Measurements from ENCODE around the gene COPZ1. TPM values are rescaled to one million over a fixed set of nuclear protein-coding genes. Genes with fewer than 3 reads are reported as not detected.
A peak's percentile ranks its signal among the peaks of the same experiment; 100 is the strongest.

Gene COPZ1
- polyA plus RNA-seq, 3 donors, result 78.9 to 190 (median 176) TPM

DNA sequence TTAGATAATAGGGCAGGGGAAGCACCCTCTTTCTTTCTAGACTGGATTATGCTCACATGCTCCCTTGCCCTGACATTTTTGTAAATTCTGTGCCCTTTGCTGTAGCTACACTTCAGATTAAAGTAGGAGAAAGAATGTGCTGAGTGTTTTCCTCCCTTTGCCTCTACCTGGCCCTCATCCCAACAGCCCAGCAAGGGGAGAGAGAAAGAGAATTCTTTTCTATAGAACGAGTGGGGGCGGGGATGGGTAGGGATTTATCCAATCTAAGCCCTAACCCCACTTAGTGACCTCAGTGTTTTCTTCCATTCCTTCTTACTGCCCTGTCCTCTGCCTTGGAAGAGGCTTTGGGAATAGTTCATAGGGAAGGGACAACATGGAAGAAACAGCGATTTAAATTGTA is 25.8 kb downstream of the COPZ1 start:
- Mint-ChIP-seq H3K9me3 (peaks cover 0 to 1% (median 0%) of the 10 kb centered on the region in 7 donors), H3K36me3 (peaks cover 78 to 83% of the 10 kb centered on the region in 2 donors), H3K4me1 (peaks cover 21% of the 10 kb centered on the region), H3K4me3 (no peak overlapping the region), H3K27ac (no peak overlapping the region), H3K27me3 (ENCODE audit: low read depth in 3 of 3) (peaks cover 7 to 11% (median 8%) of the 10 kb centered on the region in 3 donors)
- intact Hi-C loops (cut with micrococcal nuclease), result no loop called here
- TF ChIP-seq, protein P1, sequence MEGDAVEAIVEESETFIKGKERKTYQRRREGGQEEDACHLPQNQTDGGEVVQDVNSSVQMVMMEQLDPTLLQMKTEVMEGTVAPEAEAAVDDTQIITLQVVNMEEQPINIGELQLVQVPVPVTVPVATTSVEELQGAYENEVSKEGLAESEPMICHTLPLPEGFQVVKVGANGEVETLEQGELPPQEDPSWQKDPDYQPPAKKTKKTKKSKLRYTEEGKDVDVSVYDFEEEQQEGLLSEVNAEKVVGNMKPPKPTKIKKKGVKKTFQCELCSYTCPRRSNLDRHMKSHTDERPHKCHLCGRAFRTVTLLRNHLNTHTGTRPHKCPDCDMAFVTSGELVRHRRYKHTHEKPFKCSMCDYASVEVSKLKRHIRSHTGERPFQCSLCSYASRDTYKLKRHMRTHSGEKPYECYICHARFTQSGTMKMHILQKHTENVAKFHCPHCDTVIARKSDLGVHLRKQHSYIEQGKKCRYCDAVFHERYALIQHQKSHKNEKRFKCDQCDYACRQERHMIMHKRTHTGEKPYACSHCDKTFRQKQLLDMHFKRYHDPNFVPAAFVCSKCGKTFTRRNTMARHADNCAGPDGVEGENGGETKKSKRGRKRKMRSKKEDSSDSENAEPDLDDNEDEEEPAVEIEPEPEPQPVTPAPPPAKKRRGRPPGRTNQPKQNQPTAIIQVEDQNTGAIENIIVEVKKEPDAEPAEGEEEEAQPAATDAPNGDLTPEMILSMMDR (IDR thresholded peaks at IDR 0.05), result no peak
- H3K9me3 ChIP-seq (replicated peaks in 1 of 2; ENCODE audit: control insufficient read depth in 1 of 2, insufficient read depth in 1 of 2, low read length in 2 of 2), result no peaks in the 10 kb centered on the region
- no peaks in the 10 kb centered on the region for H3K27me3 ChIP-seq (ENCODE audit: control insufficient read depth in 2 of 2, insufficient read depth in 2 of 2, low read length in 2 of 2)
- H3K9ac ChIP-seq (ENCODE audit: insufficient read depth, low read length, poor library complexity, severe bottlenecking), result no peak overlapping the region
- no peak overlapping the region for H3K4me2 ChIP-seq (replicated peaks; ENCODE audit: extremely low read depth, low read length, poor library complexity, severe bottlenecking)
- H3K27ac ChIP-seq (ENCODE audit: low read depth in 1 of 2, low read length in 2 of 2), result no peak overlapping the region
- H2AFZ ChIP-seq (ENCODE audit: insufficient read depth, low read depth, low read length, poor library complexity, severe bottlenecking), result no peak overlapping the region
- WGBS (ENCODE audit: insufficient coverage), result 100% methylated on average over 1 of the region's 3 CpGs
- no peaks in the 10 kb centered on the region for H3K79me2 ChIP-seq (ENCODE audit: insufficient read depth, low read length)
- H3K4me3 ChIP-seq (replicated peaks in 1 of 3; ENCODE audit: low read depth in 2 of 3, low read length in 3 of 3), result no peak overlapping the region
- peaks cover 53 to 80% of the 10 kb centered on the region in 2 donors for H3K36me3 ChIP-seq (replicated peaks in 1 of 2; ENCODE audit: control insufficient read depth in 1 of 2, insufficient read depth in 2 of 2, low read length in 2 of 2)
- H4K20me1 ChIP-seq (ENCODE audit: insufficient read depth, low read length), result no peaks in the 10 kb centered on the region
- peaks cover 5 to 10% of the 10 kb centered on the region in 2 donors for H3K4me1 ChIP-seq (ENCODE audit: control insufficient read depth in 1 of 2, insufficient read depth in 2 of 2, low read length in 2 of 2)
- DNase-seq, result no peak

DNA sequence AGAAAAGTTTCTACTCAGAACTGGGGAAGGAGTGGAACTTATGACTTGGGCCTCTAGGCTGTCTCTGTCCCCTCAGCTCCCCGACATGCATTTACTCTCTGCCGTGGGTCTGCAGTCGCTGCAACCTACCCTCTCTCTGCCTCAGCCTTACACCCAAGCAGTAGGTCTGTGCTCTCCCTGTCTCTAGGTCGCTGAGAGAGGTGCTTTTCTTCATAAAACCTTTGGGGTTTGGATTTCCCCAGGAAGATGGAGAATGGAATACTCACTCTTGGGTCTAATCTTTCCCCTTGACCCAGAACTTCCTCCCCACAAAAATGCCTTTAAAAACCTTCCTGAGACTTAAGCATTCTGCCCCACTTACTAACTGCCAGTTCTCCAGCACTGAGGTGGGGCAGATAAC is 26.4 kb downstream of the COPZ1 start:
- H3K9me3 Mint-ChIP-seq, result peaks cover 0 to 1% (median 0%) of the 10 kb centered on the region in 7 donors
- H3K4me3 ChIP-seq (replicated peaks in 1 of 3; ENCODE audit: low read depth in 2 of 3, low read length in 3 of 3), result no peak overlapping the region
- DNase-seq, result no peak
- no peaks in the 10 kb centered on the region for H3K27me3 ChIP-seq (ENCODE audit: control insufficient read depth in 2 of 2, insufficient read depth in 2 of 2, low read length in 2 of 2)
- no peak overlapping the region for H2AFZ ChIP-seq (ENCODE audit: insufficient read depth, low read depth, low read length, poor library complexity, severe bottlenecking)
- no peak overlapping the region for H3K27ac Mint-ChIP-seq
- intact Hi-C loops (cut with micrococcal nuclease), result no loop called here
- H3K4me2 ChIP-seq (replicated peaks; ENCODE audit: extremely low read depth, low read length, poor library complexity, severe bottlenecking), result no peak overlapping the region
- H3K79me2 ChIP-seq (ENCODE audit: insufficient read depth, low read length), result no peaks in the 10 kb centered on the region
- peaks cover 76 to 77% of the 10 kb centered on the region in 2 donors for H3K36me3 Mint-ChIP-seq
- peaks cover 5 to 10% of the 10 kb centered on the region in 2 donors for H3K4me1 ChIP-seq (ENCODE audit: control insufficient read depth in 1 of 2, insufficient read depth in 2 of 2, low read length in 2 of 2)
- no peak overlapping the region for H3K9ac ChIP-seq (ENCODE audit: insufficient read depth, low read length, poor library complexity, severe bottlenecking)
- no peaks in the 10 kb centered on the region for H4K20me1 ChIP-seq (ENCODE audit: insufficient read depth, low read length)
- peaks cover 21% of the 10 kb centered on the region for H3K4me1 Mint-ChIP-seq
- TF ChIP-seq, protein P1 (IDR thresholded peaks at IDR 0.05), result no peak
- H3K36me3 ChIP-seq (replicated peaks in 1 of 2; ENCODE audit: control insufficient read depth in 1 of 2, insufficient read depth in 2 of 2, low read length in 2 of 2), result peaks cover 51 to 74% of the 10 kb centered on the region in 2 donors
- no CpG with 5 or more reads among the region's 4 CpGs for WGBS (ENCODE audit: insufficient coverage)
- no peaks in the 10 kb centered on the region for H3K9me3 ChIP-seq (replicated peaks in 1 of 2; ENCODE audit: control insufficient read depth in 1 of 2, insufficient read depth in 1 of 2, low read length in 2 of 2)
- H3K27ac ChIP-seq (ENCODE audit: low read depth in 1 of 2, low read length in 2 of 2), result no peak overlapping the region
- peaks cover 7 to 11% (median 8%) of the 10 kb centered on the region in 3 donors for H3K27me3 Mint-ChIP-seq (ENCODE audit: low read depth in 3 of 3)
- peak overlapping the region in 1 of 2 donors; percentile 19 for H3K4me3 Mint-ChIP-seq
